NCI-H748 (cell line): ENCODE data around the gene KIF7.
A peak's percentile ranks its signal among the peaks of the same experiment; 100 is the strongest.

Experiments
- DNase-seq: peaks from one replicate; lab custom pipeline; 2025; ENCODE audit not compliant: unreplicated experiment; lab: John Stamatoyannopoulos, UW

Gene KIF7

DNA sequence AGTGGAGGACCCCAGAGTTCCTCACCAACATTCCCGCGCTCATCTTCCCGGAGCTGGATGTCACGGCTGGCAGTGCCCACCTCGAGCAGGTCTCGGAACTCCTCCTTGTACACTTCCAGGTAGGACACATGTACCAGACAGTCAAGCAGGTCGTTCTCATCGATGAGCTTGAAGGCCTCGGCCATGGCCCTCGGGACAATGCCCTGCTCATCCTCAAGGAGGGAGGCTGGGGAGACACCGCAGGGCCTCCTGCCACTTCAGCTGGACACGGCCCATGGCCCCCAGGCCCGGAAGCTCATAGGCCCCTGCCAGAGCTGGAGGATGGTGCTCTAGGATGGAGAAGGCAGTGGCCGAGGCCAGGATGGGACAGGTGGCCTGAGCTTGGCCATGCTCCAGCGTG, 5.6 kb downstream of the KIF7 start:
- DNase-seq = no peak

GRCh38 chr15:89649013-89649625, 6.1 kb downstream of the KIF7 start:
- DNase-seq = no peak

DNA sequence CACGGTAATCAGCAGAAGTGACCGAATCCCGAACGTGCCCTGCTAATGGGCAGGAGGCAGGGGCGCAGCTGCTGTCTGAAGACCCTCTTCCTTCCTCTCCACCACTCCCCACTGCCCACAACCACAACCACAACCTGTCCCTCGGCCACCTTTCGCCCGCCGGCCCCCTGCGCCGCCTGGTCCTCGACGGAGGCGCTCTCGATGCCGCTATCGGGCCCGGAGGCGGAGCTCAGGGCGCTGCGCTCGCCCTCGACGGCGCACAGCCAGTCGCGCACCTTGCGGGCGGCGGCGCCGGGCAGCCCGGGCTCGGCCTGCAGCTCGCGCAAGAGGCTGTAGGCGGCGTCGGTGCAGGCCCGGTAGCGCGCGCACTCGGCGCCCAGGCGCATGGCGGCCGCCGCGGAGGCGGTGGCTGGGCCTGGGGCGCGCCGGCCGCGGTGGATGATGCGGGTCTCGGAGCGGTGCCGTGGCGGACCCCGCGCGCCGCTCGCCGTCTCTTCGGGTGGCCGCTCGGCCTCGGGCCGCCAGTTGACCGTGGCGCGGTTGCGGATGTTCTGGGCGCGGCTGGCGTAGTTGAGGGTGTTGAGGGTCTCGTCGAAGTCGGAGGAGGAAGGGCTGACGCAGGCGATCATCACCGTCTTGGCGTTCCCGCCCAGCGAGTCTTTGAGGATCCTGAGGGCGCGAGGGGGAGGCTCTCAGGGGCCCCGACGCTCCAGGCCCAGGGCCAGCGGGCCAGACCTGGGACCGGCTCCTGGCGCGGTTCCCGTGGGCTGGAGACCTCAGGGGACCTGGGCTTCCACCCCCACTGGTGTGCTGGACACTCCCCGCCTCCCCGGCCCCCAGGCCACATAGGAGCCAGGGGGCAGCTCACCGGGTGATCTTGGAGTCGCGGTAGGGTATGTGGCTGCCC, 6.9 kb downstream of the KIF7 start:
- no peak for DNase-seq

DNA sequence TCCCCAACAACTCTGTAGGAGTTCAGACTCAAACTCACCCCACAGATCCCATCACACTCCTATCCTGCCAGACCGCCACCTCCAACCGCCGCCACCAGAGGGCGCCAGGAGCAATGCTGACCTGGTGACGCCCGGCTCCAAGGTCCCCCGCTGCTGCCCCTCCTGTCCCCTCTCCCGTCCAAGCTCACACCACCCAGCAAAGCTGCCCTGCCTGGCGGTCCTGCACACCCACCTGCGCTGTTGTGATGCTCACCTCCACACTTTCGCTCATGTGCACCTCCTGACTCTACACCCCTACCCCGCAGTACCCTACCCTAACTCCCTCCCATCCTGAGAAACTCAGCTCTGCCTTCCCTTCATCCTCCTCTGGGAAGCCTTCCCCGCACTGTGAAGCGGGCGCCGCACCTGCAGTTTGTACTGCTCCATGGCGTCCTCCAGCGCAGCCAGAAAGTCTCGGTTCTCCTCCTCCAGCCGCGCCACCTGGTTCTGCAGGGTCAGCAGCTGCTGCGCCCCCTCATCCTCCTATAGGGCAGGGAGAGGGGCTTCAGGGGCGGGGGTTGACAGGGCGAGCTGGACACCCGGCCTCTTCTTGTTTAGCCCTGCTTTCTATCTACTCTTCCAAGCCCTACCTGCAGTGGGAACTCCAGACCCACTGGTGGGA, 7.9 kb downstream of the KIF7 start:
- peak; percentile 46 for DNase-seq

GRCh38 chr15:89646416-89647141, 8.7 kb downstream of the KIF7 start:
- no peak for DNase-seq

DNA sequence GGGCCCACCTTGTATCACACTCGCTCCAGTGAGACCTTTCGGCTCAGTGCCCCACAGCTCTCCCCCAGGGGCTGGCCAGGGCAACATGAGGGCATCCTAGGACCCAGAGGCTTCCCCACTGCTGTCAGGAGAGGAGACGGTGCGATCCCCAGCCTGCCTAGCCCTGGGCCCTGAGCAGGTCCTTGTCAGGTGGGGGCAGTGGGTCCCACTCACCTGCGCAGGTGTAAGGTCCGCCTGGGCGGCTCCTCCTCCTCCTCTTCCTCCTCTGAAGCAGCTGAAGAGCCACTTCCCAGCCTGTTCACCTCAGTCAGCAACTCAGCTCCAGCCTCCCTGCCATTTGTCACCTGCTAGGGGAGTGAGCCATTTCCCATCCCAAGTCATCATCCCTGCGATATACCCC, 9.6 kb downstream of the KIF7 start:
- DNase-seq = no peak

GRCh38 chr15:89642106-89642505, 13.2 kb downstream of the KIF7 start:
- no peak for DNase-seq

- no peak for DNase-seq
These were observed 14.2 kb downstream of the KIF7 start for GRCh38 chr15:89641053-89641452.

DNA sequence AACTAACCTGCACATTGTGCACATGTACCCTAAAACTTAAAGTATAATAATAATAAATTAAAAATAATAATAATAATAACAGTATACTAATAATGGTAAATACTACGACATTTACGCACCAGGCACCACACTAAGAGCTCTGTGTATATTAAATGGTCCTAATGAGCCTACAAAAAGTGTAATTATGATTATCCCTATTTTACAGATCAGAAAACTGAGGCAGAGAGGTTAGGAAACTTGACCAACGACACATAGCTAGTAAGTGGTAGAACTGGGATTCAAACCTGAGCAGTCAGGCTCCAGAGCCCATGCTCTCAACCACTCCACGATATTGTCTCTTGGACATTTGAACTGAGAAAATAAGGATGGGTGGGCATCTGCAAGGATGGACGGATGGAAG, 15.0 kb downstream of the KIF7 start:
- no peak for DNase-seq

- DNase-seq = no peak
These were observed 21.7 kb downstream of the KIF7 start for GRCh38 chr15:89633585-89633984.

DNA sequence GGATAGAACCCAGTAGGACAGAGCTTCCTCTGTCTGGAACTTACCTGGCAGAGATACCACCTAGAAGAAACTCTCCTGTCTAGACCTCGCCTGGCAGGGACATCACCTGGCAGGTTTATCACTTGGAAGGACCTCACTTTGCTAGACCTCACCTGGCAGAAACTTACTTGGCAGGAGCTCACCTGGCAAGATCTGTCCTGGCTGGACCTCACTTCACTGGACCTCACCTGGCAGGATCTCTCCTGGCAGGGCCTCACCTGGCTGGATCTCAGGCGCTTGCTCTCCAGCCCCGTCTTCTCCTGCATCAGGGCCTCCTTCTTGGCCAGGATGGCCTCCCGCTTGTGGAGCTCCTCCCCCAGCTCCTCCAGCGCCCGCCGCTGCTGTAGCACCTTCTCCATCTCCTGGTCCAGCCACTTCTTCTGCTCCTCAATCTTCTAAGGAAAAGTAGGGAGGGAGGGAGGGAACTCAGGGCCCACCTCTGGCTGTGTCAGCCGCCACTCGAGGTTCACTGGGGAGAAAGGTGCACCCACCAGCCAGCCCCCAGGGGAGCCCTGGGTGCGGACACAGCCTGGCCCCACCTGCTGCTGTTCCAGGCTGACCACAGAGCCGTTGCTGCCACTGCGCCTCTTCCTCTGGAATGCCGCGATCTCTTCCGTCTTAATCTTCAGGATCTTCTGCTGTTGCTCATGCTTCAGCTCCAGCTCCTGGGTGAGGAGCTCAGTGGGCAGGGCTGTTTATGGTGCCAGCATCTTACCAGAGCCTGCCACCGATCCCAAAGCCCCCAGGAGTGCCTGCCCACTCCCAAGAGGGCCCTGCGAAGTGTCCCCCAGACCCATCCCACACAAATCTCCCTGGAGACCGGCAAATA, 22.5 kb downstream of the KIF7 start:
- no peak for DNase-seq

DNA sequence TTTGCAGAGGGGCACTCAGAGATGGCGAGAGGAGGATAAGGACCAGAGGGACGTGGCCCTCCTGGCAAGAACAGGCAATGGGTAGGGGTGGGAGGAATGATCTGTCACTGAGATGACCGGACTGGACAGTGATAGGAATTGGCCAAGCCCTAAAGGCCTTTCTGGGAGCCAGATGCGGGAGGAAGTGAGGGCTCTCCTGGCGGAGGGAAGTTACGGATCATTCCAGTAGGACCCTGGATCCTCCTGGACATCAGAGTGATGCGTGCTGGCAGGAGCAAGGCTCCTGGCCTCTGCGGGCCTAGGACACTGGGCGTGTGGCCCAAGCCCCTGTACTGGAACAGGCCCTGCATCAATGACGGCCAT, 23.4 kb downstream of the KIF7 start:
- no peak for DNase-seq

DNA sequence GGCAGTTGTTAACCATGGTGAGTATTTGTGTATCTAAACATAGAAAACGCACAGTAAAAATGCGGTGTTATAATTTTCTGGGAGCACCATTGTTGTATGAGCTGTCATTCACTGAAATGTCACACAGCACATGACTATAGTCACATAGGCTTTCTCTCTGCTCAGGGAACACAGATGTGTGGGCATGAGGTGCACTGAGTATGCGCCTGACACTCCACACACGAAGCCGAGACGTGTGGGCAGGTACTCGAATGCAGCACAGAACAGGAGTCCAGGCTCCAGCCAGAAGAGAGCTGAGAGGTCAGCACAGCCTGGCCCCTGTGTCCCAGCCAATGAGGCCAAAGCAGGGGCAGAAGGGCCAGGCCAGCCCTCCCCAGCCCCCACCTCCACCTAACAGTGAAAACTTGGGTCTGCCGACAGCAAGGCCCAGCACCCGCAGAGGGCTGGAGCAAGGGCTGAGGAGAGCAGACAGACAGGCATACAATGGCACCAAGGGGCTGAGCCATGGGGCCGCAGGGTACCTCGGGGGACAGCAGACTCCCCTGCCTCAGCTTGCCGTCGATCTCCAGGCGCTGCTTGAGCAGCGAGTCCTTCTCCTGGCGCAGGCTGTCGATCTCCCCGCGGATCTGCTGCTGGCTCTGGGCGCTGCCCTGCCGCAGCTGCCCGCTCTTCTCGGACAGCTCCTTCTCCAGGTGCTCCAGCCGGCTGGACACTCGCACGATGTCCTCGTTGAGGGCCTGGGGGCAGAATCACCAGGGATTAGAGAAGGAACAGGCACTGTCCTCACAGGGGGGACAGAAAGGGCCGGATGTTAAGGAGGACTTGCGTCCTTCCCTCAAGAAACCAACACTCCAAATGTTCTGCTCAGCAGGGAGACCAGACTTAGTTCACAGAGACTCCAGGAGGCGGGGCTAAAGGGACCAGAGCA, 24.0 kb downstream of the KIF7 start:
- no peak for DNase-seq

DNA sequence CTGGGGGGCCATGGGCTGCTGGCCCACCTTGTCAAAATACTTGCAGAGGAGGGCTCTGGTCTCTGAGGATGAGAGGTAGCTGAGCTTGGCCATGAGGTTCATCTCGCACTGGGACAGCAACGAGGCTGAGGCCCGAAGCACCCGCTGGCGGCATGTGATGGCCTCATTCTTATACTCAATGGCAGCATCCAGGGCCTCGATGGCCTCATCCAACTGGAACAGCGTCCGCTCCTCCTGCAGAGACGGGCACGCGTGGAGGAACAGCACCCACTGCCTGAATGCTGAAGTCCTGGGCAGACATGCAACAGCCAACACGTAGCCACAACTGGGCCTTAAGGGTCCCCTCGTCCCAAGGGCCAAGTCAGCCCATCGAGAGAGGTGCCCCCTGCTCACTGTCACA, 25.0 kb downstream of the KIF7 start:
- DNase-seq = no peak

- no peak for DNase-seq
These were observed 25.4 kb downstream of the KIF7 start for GRCh38 chr15:89629829-89630228.

DNA sequence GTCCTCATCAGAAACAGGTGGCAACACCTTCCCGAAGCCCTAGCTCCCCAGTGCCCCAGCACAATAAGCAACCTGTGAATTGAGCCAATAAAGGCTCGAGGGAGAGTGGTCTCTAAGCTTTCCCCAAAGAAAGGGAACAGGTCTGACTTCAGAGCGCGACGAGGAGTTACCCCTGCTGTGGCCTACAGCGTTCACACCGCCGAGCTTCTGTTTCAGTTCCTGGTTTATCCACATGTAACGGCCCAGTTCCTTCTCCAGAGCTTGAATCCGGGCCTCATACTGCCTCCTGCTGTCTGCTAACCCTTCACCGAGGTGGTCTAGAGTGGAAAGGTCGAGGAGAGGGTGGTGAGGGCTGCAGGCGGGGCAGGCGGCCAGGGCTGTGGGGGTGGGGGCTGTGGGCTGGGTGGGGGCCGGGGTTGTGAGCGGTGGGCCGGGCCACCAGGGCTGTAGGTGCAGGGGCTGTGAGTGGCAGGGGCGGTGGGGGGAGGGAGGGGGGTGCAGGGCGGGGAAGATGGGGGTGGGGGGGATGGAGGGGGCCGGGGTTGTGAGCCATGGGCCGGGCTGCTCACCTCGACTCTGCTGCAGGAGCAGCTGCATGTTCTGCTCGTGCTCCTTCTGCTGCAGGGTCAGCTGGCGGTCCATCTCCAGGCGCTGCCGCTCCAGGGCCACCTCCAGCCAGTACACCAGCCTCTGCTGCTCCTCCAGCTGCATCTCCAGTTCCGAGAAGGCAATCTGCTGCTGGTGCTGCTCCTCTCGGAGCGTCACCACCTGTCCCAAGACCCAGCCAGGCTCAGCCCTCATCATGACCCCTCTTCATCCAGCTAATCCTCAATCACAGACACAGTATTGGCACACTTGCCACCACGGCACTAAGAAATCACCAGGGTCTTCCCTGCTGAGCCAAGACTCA, 26.2 kb downstream of the KIF7 start:
- DNase-seq = no peak

GRCh38 chr15:89628301-89628700, 27.0 kb downstream of the KIF7 start:
- DNase-seq = no peak

GRCh38 chr15:89627256-89627970, 27.9 kb downstream of the KIF7 start:
- no peak for DNase-seq
